HG02759 (cell line): ENCODE results near the gene ABL2.

Experiments
- ATAC-seq: cut with Tn5 transposase; IDR thresholded peaks from one replicate; pipeline ENCODE4 v1.9.1; 2021; ENCODE audit warnings: mild to moderate bottlenecking, moderate library complexity; ENCODE audit not compliant: unreplicated experiment

Gene ABL2

DNA sequence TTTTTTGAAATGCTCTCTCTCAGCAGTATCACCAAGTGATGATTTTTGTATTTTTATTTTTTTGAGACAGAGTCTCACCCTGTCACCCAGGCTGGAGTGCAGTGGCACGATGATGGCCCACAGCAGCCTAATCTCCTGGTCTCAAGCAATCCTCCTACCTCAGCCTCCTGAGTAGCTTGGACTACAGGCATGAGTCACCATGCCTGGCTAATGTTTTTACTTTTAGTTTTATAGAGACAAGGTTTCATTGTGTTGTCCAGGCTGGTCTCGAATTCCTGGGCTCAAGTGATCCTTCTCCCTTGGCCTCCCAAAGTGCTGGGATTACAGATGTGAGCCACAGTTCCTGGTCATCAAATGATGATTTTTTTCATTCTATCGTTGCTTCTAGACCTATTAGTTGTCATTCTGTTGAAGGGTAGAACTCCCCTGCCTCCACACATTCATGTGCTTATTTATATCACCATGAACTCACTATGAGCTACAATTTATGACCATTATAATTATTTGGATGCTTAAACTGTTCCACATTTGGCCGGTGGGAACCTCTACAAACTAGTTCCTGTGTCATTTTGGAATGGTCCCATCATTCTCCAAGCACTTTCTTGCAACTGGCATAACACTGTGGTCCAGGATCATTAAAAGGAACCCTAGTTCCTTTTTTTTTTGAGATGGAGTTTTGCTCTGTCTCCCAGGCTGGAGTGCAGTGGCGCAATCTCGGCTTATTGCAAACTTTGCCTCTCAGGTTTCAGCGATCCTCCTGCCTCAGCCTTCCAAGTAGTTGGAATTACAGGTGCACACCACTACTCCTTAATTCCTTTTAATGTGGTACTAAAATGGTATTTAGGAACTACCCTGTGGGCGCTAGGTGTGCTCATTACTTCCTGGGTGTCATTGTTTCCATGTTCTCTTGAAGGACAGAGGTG, 167.9 kb downstream of the ABL2 start:
- no peak for ATAC-seq

GRCh38 chr1:179058487-179059483, 170.7 kb downstream of the ABL2 start:
- no peak for ATAC-seq

- ATAC-seq, result no peak
These were observed 173.5 kb downstream of the ABL2 start for GRCh38 chr1:179055937-179056336.

- ATAC-seq, result no peak
These were observed 176.0 kb downstream of the ABL2 start for GRCh38 chr1:179053486-179053885.

- ATAC-seq, result no peak
These were observed 176.7 kb downstream of the ABL2 start for GRCh38 chr1:179052776-179053175.
